T-helper 22 cell (primary cell): ENCODE data around the gene WAS.
"Not testable (repeated sequence)": the region's sequence is repeated elsewhere in the genome, so short reads cannot be mapped to it uniquely, and the experiment has no call there.

ENCODE experiments used
- DNase-seq: peaks from one replicate; pipeline ENCODE4 v3.0.0-alpha.2; 2020; ENCODE audit warnings: low read depth

WAS gene

GRCh38 chrX:48685416-48685815 lies 1.8 kb downstream of the WAS start:
- no peak for DNase-seq

GRCh38 chrX:48688531-48689150 lies 5.0 kb downstream of the WAS start:
- DNase-seq = no peak

GRCh38 chrX:48689208-48689920 lies 5.8 kb downstream of the WAS start:
- no peak for DNase-seq

GRCh38 chrX:48691746-48692145 lies 8.1 kb downstream of the WAS start:
- not testable (repeated sequence) for DNase-seq

- DNase-seq = no peak
These were observed 11.4 kb downstream of the WAS start for GRCh38 chrX:48694776-48695533.

- DNase-seq = no peak
These were observed 11.9 kb downstream of the WAS start for GRCh38 chrX:48695534-48695896.

GRCh38 chrX:48695925-48696300 lies 12.3 kb downstream of the WAS start:
- DNase-seq = no peak

- DNase-seq = peak; percentile 79
These were observed 12.8 kb downstream of the WAS start, which contains the start of gene SUV39H1 for GRCh38 chrX:48696301-48696908. SUV39H1 (plus strand) TSS chrX:48696734; CDS start chrX:48696785, 51 bp downstream.

GRCh38 chrX:48696909-48697727 lies 13.5 kb downstream of the WAS start:
- no peak for DNase-seq

GRCh38 chrX:48698306-48698705 lies 14.7 kb downstream of the WAS start:
- DNase-seq = no peak

GRCh38 chrX:48700246-48700645 lies 16.6 kb downstream of the WAS start:
- no peak for DNase-seq

- no peak for DNase-seq
These were observed 17.5 kb downstream of the WAS start for GRCh38 chrX:48700951-48701653.

- DNase-seq = no peak
These were observed 18.4 kb downstream of the WAS start for GRCh38 chrX:48702032-48702431.

GRCh38 chrX:48702716-48703115 lies 19.1 kb downstream of the WAS start:
- DNase-seq = no peak

GRCh38 chrX:48703228-48703627 lies 19.6 kb downstream of the WAS start:
- DNase-seq = no peak

- DNase-seq = no peak
These were observed 20.3 kb downstream of the WAS start for GRCh38 chrX:48703642-48704481.

- no peak for DNase-seq
These were observed 22.3 kb downstream of the WAS start for GRCh38 chrX:48705871-48706270.

- no peak for DNase-seq
These were observed 26.0 kb downstream of the WAS start for GRCh38 chrX:48709522-48710112.

- no peak for DNase-seq
These were observed 27.7 kb downstream of the WAS start for GRCh38 chrX:48711162-48711928.
